Inflammatory macrophage (primary cell): ENCODE data around the gene JAM2.
"Not testable (repeated sequence)": the region's sequence is repeated elsewhere in the genome, so short reads cannot be mapped to it uniquely, and the experiment has no call there.

ENCODE experiments used
- DNase-seq, 2 donors: peaks; one replicate each; pipeline ENCODE4 v3.0.0-alpha.2; 2020 to 2022
- total RNA-seq, 18 experiments: gene quantifications; one replicate each; lab custom pipeline; 2026; ENCODE audit warnings: mixed read lengths in 6 of 18, inconsistent platforms in 2 of 18; lab: John Stamatoyannopoulos, UW

The JAM2 gene
- 0 to 0.49 (median 0.12) reads per million in 18 experiments for total RNA-seq

GRCh38 chr21:25638660-25639550 is at the start of gene JAM2:
TSS of gene JAM2 (plus strand) at chr21:25639258. CDS start at chr21:25639822, 564 bp downstream.
- DNase-seq, result peak in 1 of 2 donors; percentile 13

- DNase-seq, result no peak
Observed at GRCh38 chr21:25589887-25590286, 49.2 kb upstream of the JAM2 start.

DNA sequence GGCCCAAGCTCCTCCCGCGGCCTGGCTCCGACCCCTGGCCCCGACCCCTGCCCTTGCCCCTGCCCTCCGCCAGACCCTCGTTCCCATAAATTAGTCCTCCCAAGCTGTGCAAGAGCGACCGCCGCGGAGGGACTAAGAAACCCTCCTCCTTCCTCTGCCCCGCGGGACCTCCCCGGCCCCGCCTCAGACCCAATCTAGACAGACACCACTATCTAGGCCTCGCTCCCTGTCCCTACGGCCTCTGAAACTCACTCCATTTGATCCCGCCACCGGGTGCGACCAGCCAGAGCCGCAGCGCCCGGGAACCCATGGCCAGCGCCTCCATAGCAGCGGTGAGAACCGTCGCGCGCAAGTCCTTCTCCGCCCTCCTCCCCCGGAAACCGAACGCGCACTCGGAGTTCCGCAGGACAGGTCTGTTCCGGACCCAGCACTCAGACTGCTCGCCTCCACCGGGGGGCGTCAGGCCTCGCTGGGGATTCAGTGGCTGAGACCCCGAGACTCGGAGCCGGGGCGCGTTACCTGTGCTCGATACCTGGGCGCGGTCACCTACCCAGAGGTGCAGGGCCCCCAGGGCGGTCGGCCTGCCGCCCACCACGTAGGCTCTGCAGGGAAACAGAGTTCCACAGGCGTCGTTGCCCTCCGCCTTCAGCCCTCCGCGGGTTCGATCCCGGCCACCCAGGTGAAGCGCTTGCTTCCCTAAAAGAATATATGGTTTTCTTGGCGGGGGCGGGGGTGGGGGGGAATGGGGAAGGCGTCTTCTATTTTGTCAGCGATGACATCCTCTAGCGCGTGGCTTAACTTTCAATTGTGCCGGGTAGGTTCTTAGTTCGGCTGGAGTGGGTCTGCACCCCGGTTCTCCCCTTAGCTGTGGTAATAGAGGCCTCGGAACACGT is 31.7 kb upstream of the JAM2 start, which contains the start of gene MRPL39:
Gene MRPL39 (minus strand): TSS at position 331 of the 893 bp plus-strand sequence. CDS start 6 bp downstream, at position 325.
- peak; percentile 85 to 92 for DNase-seq

DNA sequence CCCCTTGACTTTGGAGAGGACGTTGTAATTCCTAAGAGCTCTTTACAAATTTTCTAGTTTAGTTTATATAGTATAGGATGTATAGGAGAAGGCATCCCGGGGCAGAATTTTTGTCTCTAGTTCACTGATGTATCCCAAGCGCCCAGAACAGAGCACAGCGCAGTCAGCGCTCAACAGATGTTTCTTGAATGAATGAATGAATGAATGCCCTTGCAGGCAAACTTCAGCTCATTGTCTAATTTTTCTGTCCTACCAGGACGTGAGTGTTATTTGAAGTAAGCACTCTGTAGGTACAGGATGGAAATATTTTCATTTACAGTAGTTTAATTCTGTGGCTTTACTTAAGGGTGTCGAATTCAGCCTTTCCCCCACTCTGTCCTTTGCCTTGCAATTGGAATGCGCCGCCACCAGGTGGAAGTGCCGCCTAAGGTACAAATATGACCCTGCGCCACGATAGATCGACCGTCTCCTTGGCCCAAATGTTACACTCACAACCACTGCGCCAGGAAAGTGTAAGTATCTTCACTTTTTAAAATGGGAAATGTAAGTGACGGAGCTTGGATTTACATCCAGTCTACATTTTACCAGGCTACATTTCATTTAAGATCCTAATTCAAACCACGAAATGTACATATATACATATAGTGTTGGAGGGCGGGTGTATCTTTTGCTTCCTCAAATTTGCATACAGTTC is 30.9 kb upstream of the JAM2 start:
- DNase-seq, result peak; percentile 84

DNA sequence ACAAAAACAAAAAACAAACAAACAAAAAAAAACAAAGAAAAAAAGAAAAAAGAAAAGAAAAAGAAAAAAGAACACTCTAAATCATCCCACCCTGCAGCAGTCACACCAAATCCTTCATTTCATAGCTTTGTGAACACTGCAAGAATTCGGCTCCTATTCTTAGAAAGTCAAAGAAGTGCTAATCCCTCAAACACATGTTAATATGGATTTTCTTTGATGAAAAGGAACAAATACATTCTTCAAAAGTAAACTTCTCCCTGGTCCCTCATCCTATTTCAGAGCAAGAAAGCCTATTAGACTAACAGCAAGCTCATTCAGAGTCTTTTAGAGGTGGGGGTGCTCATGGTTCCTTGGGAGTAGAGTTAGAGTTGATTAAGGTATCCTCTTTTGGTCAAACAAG is 24.6 kb upstream of the JAM2 start:
- no peak for DNase-seq

GRCh38 chr21:25615880-25616279 is 23.2 kb upstream of the JAM2 start:
- no peak for DNase-seq

GRCh38 chr21:25619198-25619597 is 19.9 kb upstream of the JAM2 start:
- no peak for DNase-seq

DNA sequence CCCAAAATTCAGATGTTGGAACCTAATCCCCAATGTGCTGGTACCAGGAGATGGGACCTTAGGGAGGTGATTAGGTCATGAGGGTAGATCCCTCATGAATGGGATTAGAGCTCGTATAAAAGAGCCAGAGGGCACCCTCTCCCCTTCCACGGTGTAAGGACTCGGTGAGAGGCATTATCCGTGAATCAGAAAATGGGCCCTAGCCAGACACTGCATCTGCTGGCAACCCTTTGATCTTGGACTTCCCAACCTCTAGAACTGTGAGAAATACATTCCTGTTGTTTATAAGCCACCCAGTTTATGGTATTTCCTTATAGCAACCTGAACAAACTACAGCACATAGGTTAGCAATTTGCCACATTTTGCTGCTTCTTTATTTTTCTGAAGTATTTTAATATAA is 14.5 kb upstream of the JAM2 start:
- DNase-seq, result no peak

GRCh38 chr21:25625036-25625435 is 14.0 kb upstream of the JAM2 start:
- no peak for DNase-seq

GRCh38 chr21:25625776-25626555 is 13.1 kb upstream of the JAM2 start:
- not testable (repeated sequence) for DNase-seq

DNA sequence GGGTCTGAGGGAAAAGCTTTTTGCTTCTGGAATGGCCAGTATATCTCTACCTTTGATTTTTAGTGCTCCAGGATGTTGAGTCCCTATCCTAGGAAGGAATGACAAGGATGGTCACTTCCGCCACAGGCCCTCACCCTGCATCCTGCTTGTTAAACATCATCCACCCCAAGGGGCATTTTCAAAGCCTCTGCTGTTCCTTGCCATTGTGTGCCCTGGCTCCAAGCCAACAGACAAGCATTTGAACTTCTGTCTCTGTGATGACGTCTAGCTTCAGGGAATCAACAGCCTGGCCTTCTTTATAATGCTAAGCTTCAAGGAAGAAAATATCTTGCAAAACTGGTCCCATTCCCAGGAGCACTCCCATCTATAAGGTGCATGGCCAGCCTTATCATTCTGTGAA is 12.3 kb upstream of the JAM2 start:
- DNase-seq, result no peak

DNA sequence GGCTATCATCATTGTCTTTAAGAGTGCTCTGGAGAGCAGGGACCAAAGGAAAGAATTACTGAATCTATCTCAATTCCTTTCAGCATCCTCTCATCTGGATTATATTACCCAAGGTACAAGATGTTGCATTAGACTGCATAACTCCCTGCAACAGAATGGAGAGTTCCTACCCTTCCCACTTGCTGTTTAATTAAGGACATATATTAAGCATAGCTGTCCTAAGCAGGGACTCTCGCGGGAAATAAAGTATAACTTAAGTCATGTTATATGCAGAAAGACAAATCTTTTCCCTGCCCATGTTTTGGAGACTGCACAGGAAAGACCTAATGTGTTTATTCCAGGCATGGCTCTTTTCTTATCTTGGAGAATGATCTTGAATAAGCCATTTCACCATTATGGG is 6.8 kb upstream of the JAM2 start:
- no peak for DNase-seq

GRCh38 chr21:25635310-25635709 is 3.7 kb upstream of the JAM2 start:
- no peak for DNase-seq

DNA sequence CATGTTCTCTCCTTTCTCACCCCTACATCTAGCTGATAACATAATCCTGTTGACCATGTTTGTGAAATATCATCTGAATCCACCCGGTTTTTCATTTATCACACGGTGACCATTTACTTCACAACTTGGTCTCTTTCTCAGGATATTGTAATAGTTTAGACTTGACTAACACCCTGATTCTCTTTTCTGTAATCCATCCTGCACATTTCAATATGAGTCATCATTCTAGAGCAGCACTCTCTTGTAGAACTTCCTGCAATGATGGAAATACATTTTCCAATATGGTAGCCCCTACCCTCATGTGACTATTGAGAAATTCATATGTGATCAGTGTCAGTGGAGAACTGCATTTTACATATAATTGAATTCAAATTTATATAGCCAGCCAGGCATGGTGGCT is 2.3 kb upstream of the JAM2 start:
- DNase-seq, result peak in 1 of 2 donors; percentile 13

- DNase-seq, result no peak
Observed at GRCh38 chr21:25637851-25638659, 1.0 kb upstream of the JAM2 start.

- no peak for DNase-seq
Observed at GRCh38 chr21:25639551-25640201, 618 bp downstream of the JAM2 start.

DNA sequence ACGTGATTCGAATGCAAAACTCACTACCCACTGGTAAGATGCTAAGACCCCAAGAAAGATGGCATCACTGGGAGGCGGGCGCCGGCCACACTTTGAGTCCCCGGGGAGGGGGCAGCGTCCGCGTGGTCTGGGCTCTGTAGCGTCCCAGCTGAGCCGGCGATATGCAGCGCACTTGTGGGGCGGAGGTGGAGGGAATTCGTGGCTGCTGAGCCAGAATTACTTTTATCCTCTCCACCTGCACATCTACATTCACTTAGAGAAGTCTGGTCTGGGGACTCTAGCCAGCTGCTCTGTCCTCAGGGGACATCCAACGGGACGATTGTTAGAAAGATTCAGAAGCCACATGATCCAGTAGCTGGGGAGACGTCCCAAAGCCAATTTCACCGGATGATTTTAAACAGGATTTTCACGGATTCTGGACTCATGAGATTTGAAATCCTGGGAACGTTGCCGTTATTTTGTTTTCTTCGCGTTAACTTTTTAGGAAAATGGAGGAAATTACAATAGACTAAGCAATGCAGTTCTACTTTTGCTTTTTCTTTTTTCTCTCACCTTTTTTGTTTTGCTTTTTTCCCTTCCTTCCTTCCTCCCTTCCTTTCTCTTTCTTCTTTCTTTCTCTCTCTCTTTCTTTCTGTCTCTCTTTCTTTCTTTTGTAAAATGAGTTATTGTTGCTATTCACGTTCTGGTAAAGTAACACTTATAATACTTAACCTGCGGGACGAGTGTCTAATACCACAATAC is 1.3 kb downstream of the JAM2 start:
- no peak for DNase-seq

GRCh38 chr21:25640943-25641292 is 1.9 kb downstream of the JAM2 start:
- DNase-seq, result no peak

GRCh38 chr21:25643486-25643885 is 4.4 kb downstream of the JAM2 start:
- DNase-seq, result no peak

GRCh38 chr21:25646474-25646873 is 7.4 kb downstream of the JAM2 start:
- DNase-seq, result no peak
